ENCODE measurements around the gene CILP.
"Not testable (repeated sequence)": the region's sequence is repeated elsewhere in the genome, so short reads cannot be mapped to it uniquely, and the experiment has no call there.

Gene CILP

DNA sequence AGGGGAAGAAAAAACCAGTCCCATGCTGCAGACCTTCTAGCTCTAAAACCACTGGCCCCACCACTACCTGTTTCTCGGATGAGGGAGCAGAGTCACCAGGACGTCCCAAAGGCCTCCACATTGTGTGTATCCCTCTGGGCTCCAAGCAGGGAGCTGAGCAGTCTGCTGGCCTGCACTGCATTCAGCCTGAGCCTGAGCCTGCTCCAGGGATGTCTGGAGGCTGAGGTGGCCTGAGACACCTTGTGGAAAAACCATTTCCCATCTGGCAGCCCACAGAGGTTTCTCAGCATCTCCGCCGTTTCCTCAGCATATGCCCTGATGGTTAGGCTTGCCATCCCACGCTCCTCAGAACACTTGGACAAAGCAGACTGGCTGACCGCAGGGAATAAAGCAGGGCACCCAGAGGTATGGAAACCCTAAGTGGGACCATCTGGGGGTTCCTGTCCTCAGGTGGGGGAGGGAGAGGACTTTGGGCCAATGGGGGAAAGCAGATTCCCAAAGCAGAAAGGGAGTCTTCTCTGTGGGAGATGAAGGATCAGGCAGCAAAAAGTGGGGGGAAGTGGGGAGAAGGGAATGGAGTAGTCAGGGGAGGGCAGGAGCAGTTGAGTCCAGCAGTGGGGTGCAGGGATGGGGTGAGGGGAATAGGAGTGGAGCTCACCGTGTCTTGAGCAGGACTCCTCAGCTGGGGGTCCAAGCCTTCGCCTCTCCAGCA lies at the start of gene CILP:
Gene CILP (minus strand): TSS at position 704 of the 712 bp plus-strand sequence. CDS start 1,718 bp downstream, outside the sequence.
- no peak for DNase-seq

- DNase-seq = no peak
Observed at GRCh38 chr15:65260968-65261367, 49.7 kb upstream of the CILP start.

GRCh38 chr15:65259367-65259797 lies 48.1 kb upstream of the CILP start:
- no peak for DNase-seq

GRCh38 chr15:65258375-65259262 lies 47.3 kb upstream of the CILP start:
- no peak for DNase-seq

DNA sequence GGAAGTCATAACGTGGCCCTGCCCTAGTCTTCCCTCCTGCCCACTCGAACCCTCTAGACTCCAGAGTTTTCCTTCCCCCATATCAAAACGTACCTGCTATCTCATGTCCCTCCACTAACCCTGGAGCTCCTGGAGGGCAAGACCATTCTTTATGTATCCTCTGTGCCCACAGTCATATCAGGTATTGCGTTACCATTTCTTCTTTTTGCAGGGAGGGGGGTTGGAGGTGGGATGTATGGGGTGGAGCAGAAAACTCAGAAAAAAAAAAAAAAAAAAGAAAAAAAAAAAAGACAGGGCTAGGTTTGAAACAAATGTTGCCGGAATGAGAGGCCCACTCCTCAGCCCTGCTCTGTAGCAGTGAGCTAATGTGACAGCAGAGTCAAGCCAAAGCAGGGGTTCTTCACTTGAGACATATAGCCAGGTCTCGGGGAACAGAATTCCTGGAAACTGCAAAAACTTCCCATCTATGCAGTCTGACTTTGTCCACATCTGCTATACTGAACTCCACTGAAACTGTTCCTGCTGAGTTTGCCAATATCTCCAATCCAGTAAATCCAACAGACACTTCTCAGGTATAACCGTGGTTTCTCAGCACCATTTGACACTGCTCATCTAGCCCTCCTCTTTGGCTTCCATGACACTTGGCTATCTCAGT lies 44.3 kb upstream of the CILP start:
- DNase-seq = no peak

DNA sequence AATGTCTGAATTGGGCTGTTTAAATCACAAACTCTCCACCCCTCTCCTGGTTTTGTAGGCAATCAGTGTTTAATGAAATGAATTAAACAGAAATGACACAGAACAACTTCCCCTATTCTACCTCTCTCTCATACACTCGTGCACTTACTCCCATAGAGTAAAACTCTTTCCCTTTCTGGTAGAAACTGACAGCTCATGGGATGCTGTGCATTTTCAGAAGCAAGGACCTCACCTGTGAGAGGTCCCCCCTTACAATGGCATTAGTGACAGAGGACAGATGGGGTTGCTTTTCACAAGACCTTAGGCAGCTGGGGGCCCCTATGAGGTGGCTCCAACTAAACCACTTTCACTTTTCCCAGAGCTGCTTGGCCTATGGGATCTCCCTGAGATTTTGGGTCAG lies 43.5 kb upstream of the CILP start:
- DNase-seq = no peak

GRCh38 chr15:65254356-65254755 lies 43.1 kb upstream of the CILP start:
- no peak for DNase-seq

DNA sequence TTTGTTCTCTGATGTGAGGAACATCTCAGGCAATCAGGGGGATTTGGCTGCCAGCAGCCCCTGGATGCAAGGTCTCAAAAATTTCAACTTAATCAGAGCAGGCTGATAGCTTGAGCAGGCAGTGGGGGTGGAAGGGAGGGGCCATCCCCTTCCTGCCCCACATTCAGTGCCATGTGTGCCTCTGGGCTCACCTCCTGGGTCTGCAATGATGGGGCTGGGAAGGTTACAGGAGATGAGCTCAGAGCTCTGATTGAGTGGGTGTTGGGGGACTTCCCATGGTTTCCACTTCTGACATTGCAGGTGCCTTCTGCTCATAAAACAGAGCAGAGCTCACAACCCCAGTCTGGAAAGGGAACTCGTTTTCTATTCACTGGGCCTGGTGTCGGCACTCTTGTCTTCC lies 38.4 kb upstream of the CILP start:
- no peak for DNase-seq

- DNase-seq = no peak
Observed at GRCh38 chr15:65248511-65249255, 37.4 kb upstream of the CILP start.

DNA sequence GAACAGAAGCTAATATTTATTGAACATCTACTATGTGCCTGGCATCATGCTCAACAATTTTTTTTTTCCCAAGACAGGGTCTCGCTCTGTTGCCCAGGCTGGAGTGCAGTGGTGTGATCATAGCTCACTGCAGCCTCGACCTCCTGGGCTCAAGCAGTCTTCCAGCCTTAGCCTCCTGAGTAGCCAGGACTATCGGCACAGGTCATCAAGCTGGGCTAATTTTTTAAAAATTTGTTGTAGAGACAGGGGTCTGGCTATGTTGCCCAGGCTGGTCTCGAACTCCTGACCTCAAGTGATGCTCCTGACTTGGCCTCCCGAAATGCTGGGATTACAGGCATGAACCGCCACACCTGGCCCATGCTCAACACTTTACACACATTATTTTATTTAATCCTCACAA lies 35.7 kb upstream of the CILP start:
- DNase-seq = no peak

GRCh38 chr15:65246026-65246714 lies 34.9 kb upstream of the CILP start:
- DNase-seq = no peak

GRCh38 chr15:65245096-65245856 lies 34.0 kb upstream of the CILP start:
- DNase-seq = no peak

DNA sequence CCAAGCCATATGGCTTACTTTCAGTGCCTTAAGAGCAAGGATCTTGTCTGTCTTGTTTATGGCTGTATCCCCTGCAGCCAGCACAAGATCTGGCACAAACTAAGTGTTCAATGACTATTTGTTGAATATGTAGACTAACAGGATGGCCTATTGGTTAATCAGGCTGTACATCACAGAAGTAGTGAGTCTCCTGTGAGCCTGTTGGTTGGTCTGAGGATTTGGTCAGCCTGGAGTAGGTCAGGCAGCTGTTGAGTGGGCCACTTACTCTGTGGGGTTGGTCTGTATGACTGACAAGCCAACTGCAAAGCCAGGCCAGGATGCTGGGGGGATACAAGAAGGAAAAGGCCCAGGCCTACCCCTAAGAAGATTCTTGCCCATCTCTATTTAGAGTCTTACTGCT lies 33.4 kb upstream of the CILP start:
- no peak for DNase-seq

DNA sequence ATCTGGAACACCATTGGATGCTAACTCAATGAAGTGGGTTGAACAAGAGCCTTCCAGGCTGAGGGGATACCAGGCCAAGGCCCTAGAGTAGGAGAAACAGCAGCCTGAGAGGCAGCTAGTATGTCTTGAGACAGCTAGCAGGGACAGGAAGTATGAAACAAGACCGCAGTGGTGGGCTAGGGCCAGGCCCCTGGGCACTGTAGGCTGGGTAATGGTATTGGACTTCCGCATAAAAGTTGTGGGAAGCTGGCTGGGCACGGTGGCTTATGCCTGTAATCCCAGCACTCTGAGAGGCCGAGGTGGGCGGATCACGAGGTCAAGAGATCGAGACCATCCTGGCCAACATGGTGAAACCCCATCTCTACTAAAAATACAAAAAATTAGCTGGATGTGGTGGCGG lies 25.2 kb upstream of the CILP start:
- DNase-seq = not testable (repeated sequence)

- no peak for DNase-seq
Observed at GRCh38 chr15:65233696-65234095, 22.4 kb upstream of the CILP start.

DNA sequence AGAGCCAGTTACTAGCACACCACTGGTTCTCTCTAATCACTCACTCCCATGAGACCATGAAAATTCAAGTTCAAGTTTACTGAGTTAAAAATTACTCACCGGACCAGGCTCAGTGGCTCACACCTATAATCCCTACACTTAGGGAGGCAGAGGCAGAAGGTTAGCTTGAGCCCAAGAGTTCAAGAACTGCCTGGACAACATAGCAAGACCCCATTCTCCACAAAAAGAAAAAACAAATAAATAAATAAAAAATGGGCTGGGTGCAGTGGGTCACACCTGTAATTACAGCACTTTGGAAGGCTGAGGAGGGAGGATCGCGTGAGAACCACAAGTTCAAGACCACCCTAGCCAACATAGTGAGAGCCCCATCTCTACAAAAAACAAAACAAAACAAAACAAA lies 21.2 kb upstream of the CILP start:
- no peak for DNase-seq

DNA sequence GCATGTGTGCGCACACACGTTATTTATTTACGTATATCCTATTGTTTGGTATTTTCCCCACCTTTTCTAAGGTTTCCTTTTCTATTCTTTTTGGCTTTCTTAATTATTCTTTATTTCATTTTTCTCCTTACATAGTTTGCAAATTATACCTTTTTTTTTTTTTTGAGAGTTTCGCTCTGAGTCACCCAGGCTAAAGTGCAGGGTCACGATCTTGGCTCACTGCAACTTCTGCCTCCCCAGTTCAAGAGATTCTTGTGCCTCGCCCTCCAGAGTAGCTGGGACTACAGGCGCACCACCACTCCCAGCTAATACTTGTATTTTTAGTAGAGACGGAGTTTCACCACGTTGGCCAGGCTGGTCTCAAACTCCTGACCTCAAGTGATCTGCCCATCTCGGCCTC lies 20.0 kb upstream of the CILP start:
- DNase-seq = no peak

DNA sequence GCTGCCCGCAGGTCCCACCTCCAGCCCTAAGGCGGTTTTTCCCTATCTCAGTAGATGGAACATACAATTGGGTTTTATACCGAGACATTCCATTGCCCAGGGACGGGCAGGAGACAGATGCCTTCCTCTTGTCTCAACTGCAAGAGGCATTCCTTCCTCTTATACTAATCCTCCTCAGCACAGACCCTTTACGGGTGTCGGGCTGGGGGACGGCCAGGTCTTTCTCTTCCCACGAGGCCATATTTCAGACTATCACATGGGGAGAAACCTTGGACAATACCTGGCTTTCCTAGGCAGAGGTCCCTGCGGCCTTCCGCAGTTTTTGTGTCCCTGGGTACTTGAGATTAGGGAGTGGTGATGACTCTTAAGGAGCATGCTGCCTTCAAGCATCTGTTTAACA lies 15.6 kb upstream of the CILP start:
- DNase-seq = not testable (repeated sequence)

DNA sequence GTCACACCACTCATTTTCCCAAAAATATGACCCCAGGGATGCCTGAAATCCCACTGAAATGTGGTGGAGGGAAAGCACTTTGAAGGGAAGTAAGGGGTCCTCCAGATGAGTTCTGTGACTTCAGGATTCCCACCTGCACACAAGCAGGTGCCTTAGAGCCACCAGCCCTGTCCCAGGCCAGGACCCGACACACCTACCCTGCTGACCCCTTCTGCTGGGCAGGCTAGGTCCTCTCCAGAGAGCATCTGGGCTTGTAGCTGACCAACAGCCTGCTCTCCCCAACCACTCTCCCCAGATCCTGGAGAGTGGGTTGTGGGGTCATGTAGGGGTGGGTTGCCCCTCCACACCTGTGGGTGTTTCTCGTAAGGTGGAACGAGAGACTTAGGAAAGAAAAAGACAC lies 14.9 kb upstream of the CILP start:
- no peak for DNase-seq

DNA sequence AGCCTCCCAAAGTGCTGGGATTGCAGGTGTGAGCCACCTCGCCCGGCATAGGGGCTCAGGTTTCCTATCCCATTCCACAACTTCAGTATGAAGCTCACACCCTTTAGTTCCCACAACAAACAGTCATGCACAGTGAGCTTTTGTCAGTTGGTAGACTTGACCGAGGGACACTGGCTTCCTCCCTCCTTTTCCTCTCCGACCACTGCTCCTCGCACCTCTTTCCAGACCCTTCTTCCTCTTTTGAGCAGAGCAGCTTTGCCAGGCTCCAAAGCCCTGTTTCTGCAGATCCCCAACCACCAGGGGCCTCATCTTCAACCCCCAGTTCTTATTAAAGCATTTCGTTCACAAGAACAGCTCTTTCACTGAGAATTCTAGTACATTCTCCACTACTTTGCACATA lies 12.7 kb upstream of the CILP start:
- no peak for DNase-seq

DNA sequence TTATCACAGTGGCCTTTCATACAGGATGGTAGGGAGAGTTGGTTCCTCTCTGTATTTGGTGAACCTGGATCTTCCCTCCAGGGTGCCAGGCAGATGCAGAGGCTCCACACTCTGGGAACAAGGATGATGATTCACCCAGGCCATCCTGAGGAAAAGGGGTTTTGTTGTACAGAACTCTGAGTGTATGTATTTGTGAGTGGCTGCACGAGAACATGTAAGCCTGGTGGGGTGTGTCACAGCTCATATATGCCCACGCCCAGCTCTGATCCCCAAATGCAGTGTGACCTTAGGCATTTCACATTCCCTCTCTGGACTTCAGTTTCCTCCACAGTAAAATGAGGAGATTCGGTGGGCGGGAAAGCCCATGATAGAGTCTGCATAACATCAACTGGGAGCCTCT lies 11.6 kb upstream of the CILP start:
- DNase-seq = no peak

DNA sequence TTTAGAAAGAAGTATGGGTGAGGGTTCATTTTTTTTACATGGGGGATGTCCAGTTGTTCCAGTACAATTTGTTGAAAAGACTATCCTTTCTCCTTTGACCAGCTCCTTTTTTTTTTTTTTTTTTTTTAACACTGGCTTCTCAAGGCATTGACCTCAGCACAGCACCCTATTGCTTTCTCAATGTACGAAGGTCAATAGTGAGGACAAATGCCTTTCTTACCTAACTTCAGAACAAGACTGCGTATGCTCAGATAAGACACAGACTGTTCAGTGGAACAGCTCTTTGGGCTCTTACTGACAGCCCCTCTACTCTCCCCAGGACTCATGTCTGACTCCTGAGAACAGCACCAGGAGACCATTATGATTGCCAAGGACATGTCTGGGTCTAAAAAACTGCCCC lies 10.4 kb upstream of the CILP start:
- DNase-seq = no peak

Data from NK-92 treated with Interleukin-12 subunit alpha and Interleukin-12 subunit beta, amount 100 ng/mL, for 24 hours (cell line).